ENCODE data around the gene PLD1.

PLD1 gene

DNA sequence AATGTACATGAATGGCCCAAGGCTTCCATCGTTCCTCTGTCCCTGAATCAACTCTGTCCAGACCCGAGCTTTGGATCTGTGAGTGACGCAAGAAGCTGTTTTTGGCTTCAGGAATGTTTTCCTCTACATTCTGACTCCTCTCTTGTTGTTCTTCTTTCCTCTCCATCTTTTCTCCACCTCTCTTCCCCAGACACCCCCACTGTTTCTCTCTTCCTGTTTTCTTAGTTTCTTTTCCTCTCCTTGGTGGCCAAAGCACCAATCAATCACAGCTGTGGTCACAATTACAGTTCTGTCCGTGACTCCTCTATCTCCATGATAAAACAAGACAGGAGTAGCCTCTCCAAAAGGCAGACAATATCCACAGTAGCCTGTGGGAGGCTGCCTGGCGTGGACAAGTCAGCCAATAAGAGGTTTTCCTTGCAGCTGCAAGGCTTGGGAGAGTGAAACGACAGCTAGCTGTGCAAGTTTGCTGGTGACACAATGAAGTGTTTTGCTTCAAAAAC lies 28.0 kb upstream of the PLD1 start:
- DNase-seq: no peak

DNA sequence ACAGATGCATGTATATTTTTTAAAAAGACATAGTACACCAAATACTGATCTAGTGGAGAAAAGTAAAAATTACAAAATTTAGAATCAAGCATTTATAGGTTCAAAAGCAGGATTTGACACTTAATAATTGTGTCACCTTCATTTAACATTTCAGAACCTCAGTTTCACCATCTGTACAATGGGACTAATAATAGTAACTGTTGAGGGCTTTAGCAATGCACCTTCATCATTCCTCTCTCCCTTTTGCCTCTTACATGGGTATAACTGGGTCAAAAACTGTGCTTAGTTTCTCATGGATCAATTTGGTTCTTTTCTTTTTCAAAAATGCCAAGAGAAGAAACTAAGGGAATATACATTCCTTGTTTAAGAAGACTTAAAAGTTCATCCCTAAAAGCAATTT lies 27.4 kb upstream of the PLD1 start:
- no peak for DNase-seq

DNA sequence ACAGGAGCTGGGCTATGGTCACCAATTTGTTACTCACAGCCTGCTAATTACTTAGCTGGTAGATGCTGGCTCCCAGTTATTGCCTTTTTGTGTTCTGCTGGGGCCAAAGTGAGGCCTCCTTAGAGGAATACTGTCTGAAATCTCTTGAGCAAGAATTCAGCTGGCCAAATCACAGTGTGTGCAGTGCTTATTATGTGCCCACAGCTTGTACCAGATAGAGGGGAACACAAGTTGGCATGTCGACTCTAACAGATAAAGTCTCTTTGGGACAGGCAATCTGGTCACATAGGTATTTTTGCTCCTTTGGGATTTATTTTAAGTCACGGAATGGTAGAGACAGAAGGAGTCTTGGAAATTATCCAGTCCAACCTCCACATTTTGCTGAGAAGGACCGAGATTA lies 26.6 kb upstream of the PLD1 start:
- DNase-seq: no peak

DNA sequence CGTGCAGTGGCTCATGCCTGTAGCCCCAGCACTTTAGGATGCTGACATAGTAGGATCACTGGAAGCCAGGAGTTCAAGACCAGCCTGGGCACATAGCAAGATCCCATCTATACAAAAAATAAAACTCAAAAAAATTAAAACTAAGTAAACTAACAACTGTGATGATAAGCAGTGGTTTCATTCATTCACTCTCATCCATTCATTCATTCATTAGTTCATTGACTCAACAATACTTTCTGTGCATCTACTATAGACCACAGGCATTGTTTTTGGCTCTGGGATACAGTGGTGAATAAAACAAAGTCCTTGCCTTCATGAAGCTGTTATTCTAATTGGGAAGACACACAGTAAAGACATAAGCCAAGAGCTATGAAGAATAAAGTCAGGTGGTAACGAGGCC lies 25.3 kb upstream of the PLD1 start:
- DNase-seq: no peak

DNA sequence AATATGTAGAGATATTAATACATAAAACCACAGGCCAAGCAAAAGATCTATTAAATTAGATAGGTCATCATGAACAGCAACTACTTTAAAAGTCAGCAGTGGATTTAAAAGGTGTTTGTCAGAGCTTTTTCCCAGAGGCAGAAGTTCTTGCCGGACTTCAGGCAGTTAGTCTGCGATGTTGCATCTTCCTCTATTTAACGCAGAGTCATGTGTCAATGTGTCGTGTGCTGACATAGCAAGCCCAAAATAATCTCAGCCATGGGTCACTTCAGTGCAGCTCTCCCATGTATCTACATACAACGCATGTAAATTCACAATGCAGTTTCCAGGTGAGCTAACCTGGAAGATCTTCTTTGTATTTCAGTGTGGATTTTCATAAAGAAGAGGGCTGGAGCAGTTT lies 24.8 kb upstream of the PLD1 start:
- DNase-seq: peak; percentile 50

DNA sequence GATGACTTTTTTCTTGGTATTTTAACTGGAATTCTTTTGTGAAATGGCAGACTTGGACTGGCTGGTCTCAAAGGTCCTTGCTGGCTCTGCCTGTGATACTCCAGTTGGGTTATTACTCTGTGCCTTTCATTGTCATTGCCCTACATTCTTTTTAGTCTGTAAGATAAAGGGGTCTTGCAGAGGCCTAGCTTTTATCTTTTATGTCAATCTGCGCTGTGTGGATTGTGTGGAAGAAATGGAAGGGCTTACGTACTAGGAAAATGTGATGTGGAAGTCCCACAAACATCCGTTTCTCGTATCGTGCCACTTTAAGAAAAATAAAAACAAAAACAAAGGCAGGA lies 24.1 kb upstream of the PLD1 start:
- DNase-seq: no peak

DNA sequence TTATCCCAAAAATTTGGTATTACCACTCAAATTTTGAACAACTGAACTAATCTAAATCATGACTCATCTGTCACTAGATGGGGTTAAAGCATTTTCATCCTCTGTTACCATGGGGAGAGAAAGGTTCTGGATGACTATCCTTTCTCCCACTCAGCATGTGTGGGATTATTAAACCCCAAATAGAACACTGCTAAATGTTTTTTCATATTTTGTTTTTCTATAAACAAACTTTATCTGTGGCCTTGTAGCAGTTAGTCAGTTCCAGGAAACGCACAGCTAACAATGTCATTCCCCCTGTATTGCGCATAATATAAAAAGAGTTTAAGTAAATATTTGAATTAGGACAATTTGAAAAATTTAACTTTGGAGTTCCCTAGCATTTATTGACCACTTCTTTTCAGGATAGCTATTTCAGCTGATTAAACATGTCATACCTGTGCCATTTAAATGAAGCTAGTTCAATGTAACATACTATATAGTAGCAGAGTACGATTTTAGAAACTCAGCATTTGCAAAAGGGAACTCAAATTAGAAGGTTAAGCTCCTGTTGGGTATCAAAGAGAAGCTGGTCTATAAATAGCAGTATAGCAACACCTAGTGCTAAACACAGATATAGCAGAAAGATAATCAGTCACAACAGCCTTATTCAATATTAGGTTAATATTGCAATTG lies 23.6 kb upstream of the PLD1 start:
- DNase-seq: peak; percentile 72

DNA sequence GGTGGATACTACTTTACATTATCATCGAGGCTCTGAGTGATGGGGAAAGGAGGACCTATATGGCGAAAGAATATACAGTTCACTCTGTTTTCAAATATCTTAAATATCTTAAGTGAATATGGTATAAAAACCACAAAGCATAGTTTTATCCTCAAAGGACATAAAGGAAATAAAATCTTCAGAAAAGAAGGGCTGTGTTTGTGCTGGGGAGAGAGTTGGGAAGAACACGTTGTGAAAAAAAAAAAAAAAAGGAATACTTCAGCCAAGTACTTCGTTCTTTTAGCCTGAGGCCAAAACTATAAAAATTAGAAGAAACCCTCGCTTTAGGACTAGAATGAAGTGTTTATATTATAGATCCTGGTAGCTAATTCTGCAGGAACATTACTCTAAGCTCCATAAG lies 22.7 kb upstream of the PLD1 start:
- no peak for DNase-seq

DNA sequence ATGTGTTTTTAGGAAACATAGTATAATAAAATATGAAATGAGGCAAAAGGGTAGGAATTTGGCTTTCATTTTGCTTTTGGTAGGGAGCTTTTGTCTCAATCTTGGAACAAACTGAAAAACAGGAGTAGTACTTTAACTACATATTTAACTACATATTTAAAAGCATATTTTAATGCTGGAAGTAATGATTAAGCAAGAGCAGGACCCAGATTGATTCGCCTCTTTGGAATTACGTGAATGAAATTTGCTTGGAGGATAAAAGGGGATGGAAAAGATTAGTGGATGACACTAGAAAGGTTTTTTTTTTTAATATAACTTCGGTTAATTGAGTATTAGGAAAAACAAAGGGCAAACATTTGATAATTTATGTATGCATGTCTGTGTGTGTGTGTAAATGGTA lies 21.7 kb upstream of the PLD1 start:
- DNase-seq: no peak

DNA sequence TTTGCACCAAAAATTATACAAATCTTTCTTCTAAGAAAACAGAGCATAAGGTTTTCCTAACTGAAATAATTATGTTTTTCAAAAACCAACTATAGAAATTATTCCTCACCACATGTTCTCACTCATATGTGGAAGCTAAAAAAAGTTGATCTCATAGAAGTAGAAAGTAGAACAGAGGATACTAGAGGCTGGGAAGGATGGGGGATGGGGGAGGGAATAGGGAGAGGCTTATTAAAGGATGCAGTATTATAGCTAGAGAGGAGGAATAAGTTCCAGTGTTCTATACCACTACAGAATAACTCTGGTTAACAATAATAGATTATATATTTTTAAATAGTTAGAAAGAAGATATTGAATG lies 20.2 kb upstream of the PLD1 start:
- no peak for DNase-seq

DNA sequence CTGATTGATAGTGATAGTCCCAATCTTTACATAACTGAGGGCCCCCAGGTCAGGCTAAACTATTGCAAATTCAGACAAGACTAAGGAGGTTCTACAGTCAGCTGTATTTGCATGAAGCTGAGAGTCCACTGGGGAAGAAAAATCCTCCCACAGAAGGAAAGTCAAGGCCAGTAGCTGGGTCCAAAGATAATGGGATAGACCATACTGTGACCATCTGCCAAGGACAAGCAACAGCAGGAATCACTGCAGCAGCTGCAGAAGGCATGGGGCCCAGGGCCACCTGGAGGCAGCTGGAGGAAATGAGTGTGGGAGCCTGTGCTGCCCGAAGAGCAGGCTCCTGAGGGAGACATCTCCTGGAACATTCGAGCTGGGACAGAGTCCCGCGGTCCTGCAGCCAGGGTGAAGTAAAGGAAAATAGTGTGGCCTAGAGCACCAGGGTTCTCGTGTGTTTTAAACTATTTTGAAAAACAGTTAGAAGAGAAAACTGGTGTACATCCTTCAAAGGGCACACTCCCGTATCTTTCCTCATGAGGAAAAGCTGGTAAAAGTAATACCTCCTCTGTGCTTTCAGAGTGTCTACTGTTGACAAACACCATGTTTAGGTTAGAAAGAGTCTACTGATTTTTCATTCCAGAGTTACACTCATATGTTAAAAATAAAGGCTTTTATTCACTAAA lies 19.7 kb upstream of the PLD1 start:
- DNase-seq: peak; percentile 63

DNA sequence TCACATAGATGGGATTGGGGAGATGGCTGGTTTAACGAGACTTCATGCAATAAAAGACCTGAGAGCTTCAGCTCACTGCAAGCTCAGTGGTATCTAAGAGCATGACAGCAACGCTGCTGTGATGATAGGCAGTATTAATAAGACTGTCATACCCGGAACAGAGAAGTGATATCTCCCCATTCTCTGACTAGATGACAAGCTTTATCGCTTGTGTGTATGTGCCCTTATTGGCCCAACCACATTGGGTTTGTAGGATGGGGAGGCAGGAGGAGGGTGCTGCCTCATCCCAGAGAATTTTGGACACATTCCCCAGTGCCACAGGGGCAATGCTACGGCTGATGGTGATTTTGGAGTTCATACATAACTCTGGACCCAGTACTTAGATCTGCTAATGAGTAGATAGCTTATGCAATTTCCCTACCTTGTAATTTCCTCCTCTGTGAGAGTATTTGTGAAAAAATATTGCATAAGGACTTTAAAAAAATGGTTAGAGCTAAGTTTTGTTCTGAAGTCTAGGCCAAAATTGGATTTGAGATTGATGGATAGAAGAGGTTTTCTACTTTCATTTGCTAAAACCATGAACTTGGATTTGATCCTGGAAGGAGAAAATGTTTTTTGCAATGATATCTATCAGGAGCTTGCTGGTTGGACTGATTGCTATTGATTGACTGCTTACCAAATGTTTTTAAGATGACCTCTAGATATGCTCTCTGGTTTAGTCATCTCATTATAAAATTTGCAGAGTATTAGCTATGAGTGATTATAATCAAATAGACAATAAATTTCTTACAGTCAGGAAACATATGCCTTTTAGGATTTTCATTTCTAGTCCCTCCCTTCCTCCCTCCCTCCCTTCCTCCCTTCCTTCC lies 18.9 kb upstream of the PLD1 start:
- DNase-seq: peak; percentile 58

DNA sequence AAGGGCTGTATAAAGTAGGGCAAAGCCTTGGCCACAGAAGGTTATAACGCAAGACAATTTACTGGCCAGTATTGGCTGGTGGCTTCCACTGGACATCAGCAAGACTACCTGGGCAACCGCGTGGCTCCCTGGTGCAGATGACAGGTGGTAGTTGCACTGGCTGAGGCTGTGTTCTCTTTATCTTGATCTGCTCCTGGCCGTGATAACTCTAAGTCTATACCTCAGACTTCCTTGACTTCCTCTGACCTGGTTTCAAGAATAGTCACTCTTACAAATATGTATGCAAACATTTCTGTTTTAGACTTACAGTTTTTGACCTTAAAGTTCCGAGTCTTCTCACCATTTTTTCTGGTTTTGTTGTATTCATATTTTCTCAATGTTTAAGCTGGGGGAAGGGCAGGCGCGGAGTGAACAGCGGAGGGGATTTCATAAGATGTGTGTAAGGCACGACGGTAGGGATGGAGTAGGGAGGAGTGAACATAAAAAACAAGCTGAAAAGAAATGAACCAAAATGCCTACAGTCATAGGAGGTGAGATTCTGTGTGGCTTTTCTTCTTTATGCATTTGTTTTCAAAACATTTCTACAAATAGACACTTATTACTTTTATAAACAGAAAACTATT lies 17.7 kb upstream of the PLD1 start:
- no peak for DNase-seq

DNA sequence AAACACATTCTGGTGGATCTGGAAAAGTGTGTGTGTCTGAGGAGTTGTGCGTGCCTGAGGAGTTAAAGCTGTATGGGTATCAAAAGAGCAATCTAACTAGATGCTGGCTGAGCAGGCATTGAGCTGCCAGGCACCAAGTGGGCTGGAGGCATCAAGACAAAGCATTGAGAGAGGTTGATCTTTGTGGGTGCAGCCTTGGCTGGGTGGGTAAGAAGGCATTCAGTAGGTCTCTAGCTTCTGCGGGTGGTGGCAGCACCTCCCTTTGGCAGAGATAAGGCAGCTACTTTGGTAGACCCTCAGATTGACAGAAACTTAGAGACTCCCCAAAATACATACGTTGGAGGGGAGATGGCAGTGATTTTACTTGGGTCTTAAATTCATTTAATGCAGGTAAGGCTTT lies 17.1 kb upstream of the PLD1 start:
- no peak for DNase-seq

DNA sequence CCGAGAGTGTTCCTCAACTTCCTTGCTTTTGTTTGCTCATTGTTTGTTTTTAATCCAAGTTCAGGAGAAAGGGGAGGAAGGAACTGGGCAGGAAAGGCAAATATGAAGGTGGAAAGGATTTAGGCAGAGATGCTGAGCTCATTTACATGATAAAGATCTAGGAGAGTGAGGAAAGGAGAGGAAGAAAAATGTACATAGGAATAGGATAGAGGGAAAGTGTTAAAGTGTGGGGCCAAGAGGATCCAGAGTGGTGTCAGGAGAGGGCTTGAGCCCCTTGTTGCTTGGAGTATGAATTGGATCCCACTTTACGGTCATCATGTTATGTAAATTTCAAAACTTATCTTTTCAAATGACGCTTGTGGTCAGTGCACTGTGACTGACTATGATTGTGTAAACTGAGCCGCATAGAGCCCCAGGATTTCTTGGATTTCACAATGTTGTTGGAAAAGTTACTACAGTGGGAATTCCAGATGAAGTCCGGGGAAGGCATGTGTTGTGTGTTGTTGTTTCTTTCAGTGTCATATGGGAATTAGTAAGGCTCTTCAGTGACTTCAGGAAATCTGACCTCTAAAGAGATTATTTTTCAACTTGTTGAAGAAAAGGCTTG lies 15.0 kb upstream of the PLD1 start:
- no peak for DNase-seq

DNA sequence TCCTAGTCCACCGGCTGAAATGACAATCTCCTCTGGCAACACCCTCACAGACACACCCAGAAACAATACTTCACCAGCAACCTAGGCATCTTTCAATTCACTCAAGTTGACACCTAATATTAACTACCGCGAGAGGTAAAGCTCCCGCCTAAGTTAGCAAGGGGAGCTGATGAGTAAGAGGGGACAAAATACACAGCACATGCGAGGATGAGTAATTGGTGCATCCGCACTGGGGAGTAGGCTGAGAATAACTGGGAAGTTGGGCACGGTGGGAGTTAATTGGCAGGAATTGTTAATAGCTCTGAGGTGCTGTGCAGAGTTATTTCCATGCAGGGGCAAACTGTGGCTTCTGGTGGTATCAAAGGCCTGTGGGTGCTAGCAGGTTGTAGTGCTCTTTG lies 14.5 kb upstream of the PLD1 start:
- DNase-seq: no peak

DNA sequence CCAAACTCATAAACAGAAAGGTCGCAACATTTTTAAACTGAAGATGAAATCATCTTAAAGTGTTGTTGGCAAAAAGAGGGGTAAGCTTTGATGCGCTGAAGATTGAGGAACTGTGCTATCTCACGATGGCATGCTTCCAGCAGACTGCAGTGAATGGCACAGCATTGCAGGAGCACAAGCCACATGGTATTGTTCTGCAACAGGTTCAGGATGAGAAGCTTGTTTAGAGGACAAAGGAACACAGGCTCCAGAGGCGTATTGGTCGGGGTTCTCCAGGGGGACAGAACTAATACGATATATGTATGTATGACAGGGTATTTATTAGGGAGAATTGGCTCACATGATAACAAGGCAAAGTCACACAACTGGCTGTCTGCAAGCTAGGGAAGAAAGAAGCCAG lies 13.8 kb upstream of the PLD1 start:
- peak; percentile 80 for DNase-seq

DNA sequence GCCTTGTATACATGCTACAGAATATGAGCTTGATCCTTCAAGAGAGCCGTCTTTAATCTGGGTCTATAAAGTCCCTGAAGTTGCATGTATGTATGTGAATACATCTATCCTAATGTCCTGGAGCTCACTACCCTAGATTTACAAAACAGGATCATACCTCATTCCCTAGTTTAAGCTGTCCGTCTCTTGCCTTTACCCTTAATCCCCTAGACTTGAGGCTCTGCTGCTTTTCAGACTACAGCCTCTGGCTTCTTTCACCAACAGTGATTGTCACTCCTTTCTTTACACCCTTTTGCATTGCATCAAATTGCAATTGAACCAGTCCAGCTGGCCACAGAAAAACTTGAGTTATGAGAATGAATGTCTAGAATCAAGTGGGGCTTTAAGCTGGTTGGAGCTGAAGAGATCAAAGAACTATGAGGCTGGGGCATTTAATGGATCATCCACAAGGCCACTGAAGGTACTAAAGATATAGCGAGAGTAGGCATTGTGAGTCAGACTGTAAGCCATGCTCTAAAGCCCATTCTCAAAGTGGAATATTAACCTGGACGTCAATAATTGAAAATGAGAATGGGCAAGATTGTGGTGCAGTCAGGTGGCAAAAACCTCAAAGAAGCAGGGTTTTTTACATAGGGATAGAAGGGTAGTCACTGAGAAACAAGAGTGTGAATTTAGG lies 12.3 kb upstream of the PLD1 start:
- no peak for DNase-seq

DNA sequence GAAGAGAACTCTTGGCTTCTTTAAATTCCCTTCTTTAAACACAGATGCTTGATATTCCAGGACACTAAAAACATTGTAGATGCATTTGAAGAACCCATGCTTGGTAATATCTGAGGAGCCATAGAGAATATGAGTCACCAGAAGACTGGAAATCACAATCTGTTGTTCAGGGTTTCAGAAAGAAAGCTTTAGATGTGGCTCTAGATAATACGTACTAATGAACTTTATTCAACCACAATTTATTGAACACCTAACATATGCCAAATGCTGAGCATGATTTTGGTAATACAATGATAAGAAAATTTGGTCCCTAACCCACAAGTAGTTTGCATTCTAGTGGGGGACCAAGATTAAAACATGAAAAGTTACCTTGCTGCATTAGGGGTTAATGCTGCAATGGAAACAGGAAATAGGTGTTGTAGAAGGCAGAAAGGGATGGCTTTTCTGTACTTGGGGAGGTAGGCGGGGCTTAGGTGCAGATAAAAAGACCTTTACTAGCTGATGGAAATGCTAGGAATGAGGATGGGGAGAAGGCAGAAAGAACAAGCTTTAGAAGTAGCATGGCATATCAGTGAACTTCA lies 11.6 kb upstream of the PLD1 start:
- no peak for DNase-seq

DNA sequence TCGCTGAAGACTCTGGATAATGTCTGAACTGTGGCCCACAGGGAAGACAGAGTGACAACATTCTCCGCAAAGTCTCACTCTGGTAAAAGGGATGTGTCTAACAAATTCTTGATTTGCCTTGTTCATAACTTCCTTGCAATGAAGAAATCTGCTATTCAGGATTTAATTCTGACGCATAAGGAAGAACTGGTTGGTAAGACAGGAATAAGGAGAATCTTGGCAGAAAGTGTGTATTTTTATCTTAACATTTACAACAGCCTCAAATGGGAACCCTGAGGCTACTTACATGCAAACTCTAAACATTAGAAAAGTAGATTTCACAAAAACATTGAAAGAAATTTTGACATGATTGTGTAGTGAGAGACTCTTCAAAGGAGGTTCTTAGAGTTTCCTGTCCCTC lies 10.8 kb upstream of the PLD1 start:
- no peak for DNase-seq

DNA sequence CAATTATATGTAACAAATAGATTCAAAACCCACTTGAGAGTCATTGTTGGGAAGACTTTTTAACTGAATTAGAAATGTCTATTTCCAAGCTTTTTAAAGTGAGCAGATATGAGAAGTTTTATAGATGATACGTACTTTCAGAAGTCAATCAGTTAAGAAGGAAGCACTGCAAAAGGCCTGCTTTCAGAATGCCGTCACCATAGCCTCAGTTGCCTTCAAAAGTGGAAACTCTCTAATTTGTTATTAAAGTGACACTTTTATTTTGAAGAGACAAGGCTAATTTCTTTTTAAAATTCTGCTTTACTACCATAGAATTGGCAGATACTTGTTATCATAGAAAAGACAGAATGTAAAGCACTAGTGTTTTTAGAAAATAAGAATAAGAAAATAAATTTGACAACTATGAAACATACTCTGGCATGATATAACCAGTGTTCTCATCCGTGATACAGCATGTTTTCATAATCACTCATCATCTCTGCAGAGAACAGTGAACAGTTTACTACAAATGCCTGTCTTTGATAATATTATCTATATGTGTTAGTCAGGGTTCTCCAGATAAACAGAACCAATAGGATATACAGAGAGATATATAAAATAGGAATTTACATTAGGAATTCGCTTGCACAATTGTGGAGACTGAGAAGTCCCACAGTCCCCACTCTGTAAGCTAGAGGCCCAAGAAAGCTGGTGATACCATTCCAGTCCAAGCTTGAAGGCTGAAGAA lies 7.0 kb upstream of the PLD1 start:
- DNase-seq: no peak
